GM13976 (cell line): ENCODE data around the gene CISD3.
A peak's percentile ranks its signal among the peaks of the same experiment; 100 is the strongest.

ENCODE experiments used
- DNase-seq: peaks from one replicate; pipeline ENCODE4 v3.0.0; 2012; ENCODE audit warnings: low spot score
- CTCF ChIP-seq: IDR thresholded peaks from 2 replicates; pipeline ENCODE4 v1.5.1; 2012; ENCODE audit warnings: borderline replicate concordance, mild to moderate bottlenecking; ENCODE audit not compliant: insufficient read depth; ENCODE audit errors: extremely low read depth, missing control alignments, control extremely low read depth
- in situ Hi-C: fragments of 300-500 bp; cut with MboI; formaldehyde crosslinking; loops from one replicate; pipeline ENCODE4 v1.12.0; 2022; ENCODE audit warnings: low sequenced_read_pairs, mixed read lengths, inconsistent platforms; ENCODE audit not compliant: unreplicated experiment

CISD3 gene

GRCh38 chr17:38733282-38733981 lies 3.3 kb downstream of the CISD3 start:
- no peak for TF ChIP-seq CTCF
- in situ Hi-C loops, result no loop called here
- DNase-seq, result no peak

- in situ Hi-C loops, result no loop called here
- no peak for DNase-seq
- TF ChIP-seq CTCF, result peak; percentile 17
These were observed 4.1 kb downstream of the CISD3 start for GRCh38 chr17:38733982-38734973.

GRCh38 chr17:38735161-38735997 lies 5.2 kb downstream of the CISD3 start:
- in situ Hi-C loops, result no loop called here
- peak; percentile 85 for TF ChIP-seq CTCF
- DNase-seq, result peak; percentile 90

GRCh38 chr17:38738007-38738662 lies 8.0 kb downstream of the CISD3 start:
- DNase-seq, result no peak
- in situ Hi-C loops, result no loop called here
- no peak for TF ChIP-seq CTCF

- TF ChIP-seq CTCF, result no peak
- DNase-seq, result no peak
- in situ Hi-C loops, result no loop called here
These were observed 8.5 kb downstream of the CISD3 start for GRCh38 chr17:38738686-38739085.
